SH-SY5Y (cell line): ENCODE measurements around the gene RHOV.

Experiments used
- GATA2 ChIP-seq: IDR thresholded peaks from 2 replicates; pipeline ENCODE4 v1.6.1; 2011; ENCODE audit warnings: mild to moderate bottlenecking, low read depth, low read length
- GATA3 ChIP-seq: IDR thresholded peaks from 2 replicates; pipeline ENCODE4 v1.6.1; 2011; ENCODE audit warnings: low read depth, mild to moderate bottlenecking, low read length, moderate library complexity

DNA sequence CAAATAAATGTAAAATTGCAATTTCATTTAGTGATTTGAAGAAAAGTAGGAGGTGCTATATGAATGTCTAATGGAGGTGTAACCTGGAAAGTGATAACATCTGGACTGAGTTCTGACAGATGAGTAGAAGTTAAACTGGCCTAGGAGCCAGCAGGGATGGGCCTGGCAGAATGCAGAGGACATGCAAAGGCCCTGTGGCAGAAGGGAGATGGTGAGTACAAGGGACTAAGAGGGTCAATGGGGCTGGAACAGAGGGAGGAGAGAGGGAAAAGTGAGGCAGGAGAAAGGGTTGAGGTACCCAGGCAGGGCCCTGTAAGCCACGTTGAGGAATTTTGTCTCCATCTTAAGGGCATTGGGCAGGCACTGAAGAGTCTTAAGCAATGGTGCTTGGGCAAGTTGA is 42.2 kb downstream of the RHOV start:
- TF ChIP-seq GATA3 (no peak), GATA2 (no peak)
